Progenitor cell of endocrine pancreas (in vitro differentiated cells): ENCODE measurements around the gene TRIM54. TPM values are rescaled to one million over a fixed set of nuclear protein-coding genes. Genes with fewer than 3 reads are reported as not detected.

Source experiments
- DNase-seq: peaks from one replicate; pipeline ENCODE4 v3.0.0; 2021; ENCODE audit warnings: low spot score; ENCODE audit not compliant: unreplicated experiment
- H3K27ac Mint-ChIP-seq: 2 replicates; pipeline ENCODE4 v1.8.0; 2021; ENCODE audit warnings: mild to moderate bottlenecking, moderate library complexity, mixed read lengths
- H3K27me3 Mint-ChIP-seq: 2 replicates; pipeline ENCODE4 v1.8.0; 2021; ENCODE audit warnings: mixed read lengths
- H3K36me3 Mint-ChIP-seq: 2 replicates; pipeline ENCODE4 v1.8.0; 2022; ENCODE audit warnings: mixed read lengths; ENCODE audit not compliant: insufficient read depth
- H3K4me1 Mint-ChIP-seq: 2 replicates; pipeline ENCODE4 v1.8.0; 2021; ENCODE audit warnings: low read depth, mixed read lengths
- H3K4me3 Mint-ChIP-seq: 2 replicates; pipeline ENCODE4 v1.8.0; 2021; ENCODE audit warnings: low read depth, mild to moderate bottlenecking, moderate library complexity, mixed read lengths
- H3K9me3 Mint-ChIP-seq: 2 replicates; pipeline ENCODE4 v1.8.0; 2021; ENCODE audit warnings: low read depth, mixed read lengths
- CTCF ChIP-seq: fragments of 200-600 bp; sonication (generic); IDR thresholded peaks from one replicate; pipeline ENCODE4 v1.5.0; 2021; ENCODE audit warnings: antibody characterized with exemption, mild to moderate bottlenecking; ENCODE audit not compliant: unreplicated experiment
- long read RNA-seq: library from polyadenylated mRNA; unstranded; transcript quantifications from one replicate; pipeline ENCODE4 v2.0.0, GENCODE V29; 2020
- total RNA-seq: library from RNA; stranded (reverse); gene quantifications from 2 replicates; pipeline ENCODE4 v1.2.1, GENCODE V29; 2021

TRIM54 gene
- total RNA-seq, result not detected in 2 replicates
- long read RNA-seq, result 0 reads

- DNase-seq, result no peak
- TF ChIP-seq CTCF, result no peak
- Mint-ChIP-seq H3K27me3 (peaks cover 45% of the 10 kb centered on the region), H3K4me3 (no peak within 1 kb of the TSS), H3K9me3 (no peaks in the 10 kb centered on the region), H3K27ac (peak within 1 kb of the TSS; percentile 25), H3K36me3 (no peaks in the 10 kb centered on the region), H3K4me1 (peaks cover 10% of the 10 kb centered on the region)
Observed at GRCh38 chr2:27281855-27282559, at the start of gene TRIM54. TRIM54 (plus strand) TSS chr2:27282429; CDS start chr2:27282732, 303 bp downstream.

- no peak for TF ChIP-seq CTCF
- Mint-ChIP-seq H3K36me3 (peaks cover 30% of the 10 kb centered on the region), H3K9me3 (no peaks in the 10 kb centered on the region), H3K27me3 (no peaks in the 10 kb centered on the region), H3K4me1 (no peaks in the 10 kb centered on the region), H3K4me3 (no peak overlapping the region), H3K27ac (no peak overlapping the region)
- no peak for DNase-seq
Observed at GRCh38 chr2:27233341-27233740, 48.9 kb upstream of the TRIM54 start.

GRCh38 chr2:27236136-27236535 lies 46.1 kb upstream of the TRIM54 start:
- Mint-ChIP-seq H3K4me1 (no peaks in the 10 kb centered on the region), H3K4me3 (no peak overlapping the region), H3K9me3 (no peaks in the 10 kb centered on the region), H3K27me3 (no peaks in the 10 kb centered on the region), H3K27ac (no peak overlapping the region), H3K36me3 (peaks cover 38% of the 10 kb centered on the region)
- no peak for TF ChIP-seq CTCF
- no peak for DNase-seq

- no peak for DNase-seq
- H3K27me3 Mint-ChIP-seq, result no peaks in the 10 kb centered on the region
- no peak overlapping the region for H3K27ac Mint-ChIP-seq
- no peak for TF ChIP-seq CTCF
- no peak overlapping the region for H3K4me3 Mint-ChIP-seq
- peaks cover 36% of the 10 kb centered on the region for H3K36me3 Mint-ChIP-seq
- H3K4me1 Mint-ChIP-seq, result no peaks in the 10 kb centered on the region
- no peaks in the 10 kb centered on the region for H3K9me3 Mint-ChIP-seq
Observed at GRCh38 chr2:27236626-27237025, 45.6 kb upstream of the TRIM54 start.

- Mint-ChIP-seq H3K4me3 (no peak overlapping the region), H3K27me3 (no peaks in the 10 kb centered on the region), H3K9me3 (no peaks in the 10 kb centered on the region), H3K36me3 (peaks cover 32% of the 10 kb centered on the region), H3K4me1 (no peaks in the 10 kb centered on the region), H3K27ac (no peak overlapping the region)
- no peak for TF ChIP-seq CTCF
- no peak for DNase-seq
Observed at GRCh38 chr2:27237341-27237945, 44.8 kb upstream of the TRIM54 start.
